Activated naive CD8-positive, alpha-beta T cell treated with anti-CD3 and anti-CD28 coated beads, Interleukin-2, amount 10 ng/mL, durations not matched to agents 7 days and 5 days (primary cell): ENCODE measurements around the gene PRMT1. TPM values are rescaled to one million over a fixed set of nuclear protein-coding genes. Genes with fewer than 3 reads are reported as not detected.

Source experiments
- ATAC-seq: fragments of 150-1000 bp; cut with Tn5 transposase; one replicate; pipeline ENCODE4 v1.10.0; 2021; ENCODE audit warnings: low read depth, moderate library complexity
- POLR2A ChIA-PET: fragments of 350-600 bp; sonication (Branson Sonifier 250); formaldehyde crosslinking; loops from one replicate; lab custom pipeline; 2021; ENCODE audit warnings: antibody characterized with exemption; lab: Charles Lee
- DNase-seq: peaks from one replicate; pipeline ENCODE4 v3.0.0; 2021
- H3K27ac Mint-ChIP-seq: one replicate; pipeline ENCODE4 v1.8.0; 2022; ENCODE audit warnings: mild to moderate bottlenecking, mixed read lengths
- H3K27me3 Mint-ChIP-seq: one replicate; pipeline ENCODE4 v1.8.0; 2022; ENCODE audit warnings: mild to moderate bottlenecking, moderate library complexity, mixed read lengths
- H3K36me3 Mint-ChIP-seq: one replicate; pipeline ENCODE4 v1.8.0; 2021; ENCODE audit warnings: mild to moderate bottlenecking, mixed read lengths
- H3K4me1 Mint-ChIP-seq: one replicate; pipeline ENCODE4 v1.8.0; 2021; ENCODE audit warnings: mixed read lengths
- H3K4me3 Mint-ChIP-seq: one replicate; pipeline ENCODE4 v1.8.0; 2022; ENCODE audit warnings: mild to moderate bottlenecking, moderate library complexity, mixed read lengths
- H3K9me3 Mint-ChIP-seq: one replicate; pipeline ENCODE4 v1.8.0; 2021; ENCODE audit warnings: mixed read lengths
- total RNA-seq, 2 experiments: library from RNA; stranded (reverse); gene quantifications; one replicate each; pipeline ENCODE4 v1.2.3, GENCODE V29; 2021

PRMT1 gene
- total RNA-seq, 2 experiments from 2014 or later, result 118 to 123 TPM

DNA sequence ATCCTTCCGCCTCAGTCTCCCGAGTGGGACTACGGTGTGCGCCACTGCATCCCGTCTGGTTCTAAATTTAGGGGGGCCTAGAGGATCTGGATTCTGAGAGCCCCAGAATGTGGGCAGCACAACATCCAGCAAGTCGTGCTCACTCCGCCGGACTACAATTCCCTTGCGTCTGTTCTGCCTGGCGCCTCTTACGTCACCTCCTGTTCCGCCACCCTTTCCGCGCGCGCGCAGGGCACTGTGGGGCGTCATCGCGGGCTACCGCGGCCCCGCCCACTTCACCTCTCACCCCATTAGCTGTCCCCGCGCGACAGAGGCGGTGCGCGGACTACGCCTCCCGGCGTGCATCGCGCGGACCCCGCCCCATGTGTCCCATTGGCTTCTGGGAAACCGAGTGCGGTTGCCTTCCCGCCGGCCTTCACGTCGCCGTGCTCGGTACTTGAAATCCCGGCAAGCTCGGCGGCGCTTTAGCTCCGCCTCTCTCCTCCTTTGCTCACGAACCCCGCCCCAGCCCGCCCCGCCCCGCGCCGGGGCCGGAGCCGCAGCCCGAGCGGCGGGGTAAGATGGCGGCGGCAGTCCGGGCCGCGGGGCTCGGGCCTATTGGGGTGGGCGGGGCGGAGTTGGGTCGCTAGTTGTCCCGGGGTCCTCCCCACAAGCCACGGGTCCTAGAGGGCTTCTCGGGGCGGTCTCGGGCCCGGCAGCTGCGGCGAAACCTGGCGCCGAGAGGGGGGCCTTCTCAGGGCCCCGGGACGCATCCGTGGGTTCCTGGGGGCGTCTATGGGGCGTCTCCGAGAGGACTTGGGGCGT lies 35.2 kb upstream of the PRMT1 start, which contains the start of gene SCAF1:
Gene SCAF1 (plus strand): TSS at position 522 of the 804 bp plus-strand sequence. CDS start 2,818 bp downstream, outside the sequence.
- Mint-ChIP-seq H3K9me3 (no peaks in the 10 kb centered on the region), H3K4me1 (peaks cover 45% of the 10 kb centered on the region), H3K27ac (peak within 1 kb of the TSS; percentile 98), H3K4me3 (peak within 1 kb of the TSS; percentile 94), H3K36me3 (peaks cover 6% of the 10 kb centered on the region), H3K27me3 (peaks cover 16% of the 10 kb centered on the region)
- DNase-seq (peak; percentile 100), ATAC-seq (peak; percentile 52)
- POLR2A ChIA-PET, result interaction anchor here (0.5 to 6.5 kb wide), 12 partner anchors 11 to 384 kb away, joined by 3 to 68 read pairs (median 4); partner anchors contain the start of genes BCL2L12, FUZ, IRF3 and NOSIP

DNA sequence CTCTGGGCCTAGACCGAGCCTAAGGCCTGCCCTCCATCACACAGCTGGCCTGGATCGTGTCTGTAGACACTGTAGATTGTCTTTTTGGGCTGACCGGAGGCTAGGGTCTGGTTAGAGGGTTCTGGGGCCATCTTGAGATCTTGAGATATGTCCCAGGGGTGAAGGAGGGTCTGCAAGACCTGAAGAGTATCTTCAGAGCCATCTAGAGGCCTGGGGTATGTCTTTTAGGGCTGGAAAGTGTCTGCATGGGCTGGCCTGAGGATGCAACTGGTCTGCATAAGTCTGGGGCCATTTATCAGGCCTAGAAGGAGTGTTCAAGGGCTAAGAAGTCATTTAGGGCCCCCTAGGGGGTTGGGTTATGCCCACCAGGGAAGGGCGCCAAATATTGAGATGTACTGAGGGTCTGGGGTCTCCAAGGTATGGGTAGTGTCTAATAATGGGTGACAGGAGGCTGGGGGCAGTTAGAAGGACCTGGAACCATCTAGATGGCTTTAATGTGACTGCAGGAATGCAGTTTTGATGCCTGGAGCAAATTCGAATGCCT lies 34.5 kb upstream of the PRMT1 start:
- H3K36me3 Mint-ChIP-seq, result peaks cover 6% of the 10 kb centered on the region
- peak overlapping the region; percentile 95 for H3K27ac Mint-ChIP-seq
- H3K4me3 Mint-ChIP-seq, result peak overlapping the region; percentile 94
- ATAC-seq (no peak), DNase-seq (no peak)
- H3K4me1 Mint-ChIP-seq, result peaks cover 45% of the 10 kb centered on the region
- no peaks in the 10 kb centered on the region for H3K9me3 Mint-ChIP-seq
- POLR2A ChIA-PET, result interaction anchor here (0.5 to 6.5 kb wide), 11 partner anchors 11 to 383 kb away, joined by 3 to 68 read pairs (median 4); partner anchors contain the start of genes BCL2L12, FUZ, IRF3 and NOSIP
- H3K27me3 Mint-ChIP-seq, result peaks cover 16% of the 10 kb centered on the region

DNA sequence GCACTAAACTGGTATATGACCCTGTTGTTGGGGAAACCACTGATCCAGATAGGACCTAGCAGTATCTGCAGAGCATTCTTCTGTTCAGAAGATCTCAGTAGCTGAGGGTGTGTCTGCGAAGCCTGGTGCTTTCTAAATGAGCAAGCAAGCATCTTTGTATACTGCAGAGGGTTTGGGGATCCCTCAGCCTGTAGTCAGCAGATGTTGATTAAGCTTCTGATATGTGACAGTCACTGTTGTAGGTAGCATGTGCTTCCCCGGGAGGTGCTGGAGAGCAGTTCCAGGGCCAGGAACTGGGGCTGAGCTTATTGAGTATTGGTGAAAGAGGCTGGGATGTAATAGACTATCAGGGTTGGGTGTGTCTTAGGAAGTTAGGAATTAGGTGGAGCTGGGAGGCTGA lies 33.6 kb upstream of the PRMT1 start:
- peaks cover 6% of the 10 kb centered on the region for H3K36me3 Mint-ChIP-seq
- DNase-seq (no peak), ATAC-seq (no peak)
- no peaks in the 10 kb centered on the region for H3K9me3 Mint-ChIP-seq
- peaks cover 40% of the 10 kb centered on the region for H3K4me1 Mint-ChIP-seq
- POLR2A ChIA-PET, result interaction anchor here (0.6 to 6.5 kb wide), 4 partner anchors 11 to 35 kb away, joined by 3 to 46 read pairs (median 4); partner anchors contain the start of genes BCL2L12 and IRF3
- peaks cover 12% of the 10 kb centered on the region for H3K27me3 Mint-ChIP-seq
- H3K4me3 Mint-ChIP-seq, result peak overlapping the region; percentile 94
- H3K27ac Mint-ChIP-seq, result peak overlapping the region; percentile 7

DNA sequence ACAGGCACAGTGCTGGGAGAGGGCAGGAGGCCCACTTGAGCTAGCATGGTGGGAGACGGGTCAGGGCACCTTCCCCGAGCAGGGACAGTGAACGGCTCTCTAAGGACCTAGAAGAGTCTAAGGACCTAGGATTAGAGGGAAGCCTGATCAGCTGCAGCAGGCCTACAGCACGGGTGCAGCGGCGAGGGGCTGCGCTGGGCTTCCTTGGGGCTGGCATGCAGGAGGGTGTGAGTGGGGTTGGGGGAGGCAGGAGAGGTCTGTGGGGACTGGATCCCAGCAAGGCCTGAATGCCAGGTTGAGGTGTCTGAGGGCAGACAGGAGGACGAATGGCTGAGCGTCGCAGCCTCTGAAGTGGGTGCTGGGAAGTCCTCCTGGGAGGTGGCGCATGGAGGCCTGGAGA lies 31.5 kb upstream of the PRMT1 start:
- H3K4me3 Mint-ChIP-seq, result no peak overlapping the region
- ATAC-seq (no peak), DNase-seq (no peak)
- peaks cover 6% of the 10 kb centered on the region for H3K36me3 Mint-ChIP-seq
- POLR2A ChIA-PET, result interaction anchor here (6.5 kb wide), 1 partner anchor 18 kb away, joined by 46 read pairs; the partner anchor contains the start of genes BCL2L12 and IRF3
- H3K27ac Mint-ChIP-seq, result no peak overlapping the region
- H3K27me3 Mint-ChIP-seq, result no peaks in the 10 kb centered on the region
- H3K4me1 Mint-ChIP-seq, result peaks cover 29% of the 10 kb centered on the region
- H3K9me3 Mint-ChIP-seq, result no peaks in the 10 kb centered on the region

DNA sequence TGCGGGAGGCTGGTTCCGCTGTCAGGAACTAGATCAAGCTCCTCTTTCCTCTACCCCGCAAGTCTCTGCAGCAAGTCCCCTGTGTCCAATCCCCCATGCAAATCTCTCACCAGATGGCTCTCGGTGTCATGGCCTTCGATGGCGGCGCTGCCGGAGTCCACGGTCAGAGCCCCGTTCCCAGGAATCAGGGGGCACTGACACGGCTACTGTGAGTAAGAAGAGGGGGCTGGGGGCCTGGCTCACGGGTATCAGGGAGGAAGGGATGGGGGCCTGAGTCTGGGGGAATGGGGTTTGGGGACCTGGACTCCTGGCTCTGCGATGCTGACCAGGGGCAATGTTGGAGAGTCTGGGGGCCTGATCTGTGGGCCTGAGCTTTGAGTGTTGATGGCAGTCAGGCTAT lies 31.1 kb upstream of the PRMT1 start:
- Mint-ChIP-seq H3K36me3 (peaks cover 7% of the 10 kb centered on the region), H3K27ac (no peak overlapping the region), H3K27me3 (no peaks in the 10 kb centered on the region), H3K4me3 (no peak overlapping the region), H3K4me1 (peaks cover 25% of the 10 kb centered on the region), H3K9me3 (no peaks in the 10 kb centered on the region)
- POLR2A ChIA-PET, result interaction anchor here (6.5 kb wide), 1 partner anchor 18 kb away, joined by 46 read pairs; the partner anchor contains the start of genes BCL2L12 and IRF3
- DNase-seq (no peak), ATAC-seq (no peak)

DNA sequence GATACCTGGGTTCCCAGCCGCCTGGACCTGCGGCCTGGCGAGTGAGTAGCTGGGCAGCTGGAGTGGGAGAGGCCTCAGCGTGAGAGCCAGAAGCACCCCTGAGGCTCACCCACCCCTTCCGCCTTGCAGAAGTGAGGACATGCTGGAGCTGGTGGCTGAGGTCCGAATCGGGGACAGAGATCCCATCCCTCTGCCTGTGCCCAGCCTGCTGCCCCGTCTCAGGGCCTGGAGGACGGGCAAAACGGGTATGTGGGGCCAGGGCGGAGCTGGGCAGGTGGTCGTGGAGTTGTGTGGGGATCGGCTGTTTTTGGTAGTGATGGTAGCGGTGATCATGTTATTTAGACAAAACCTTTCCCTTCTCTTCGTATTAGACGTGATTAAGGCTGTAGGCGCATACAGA lies 30.5 kb upstream of the PRMT1 start:
- Mint-ChIP-seq H3K4me1 (peaks cover 23% of the 10 kb centered on the region), H3K9me3 (no peaks in the 10 kb centered on the region), H3K4me3 (no peak overlapping the region), H3K27me3 (no peaks in the 10 kb centered on the region), H3K36me3 (peaks cover 7% of the 10 kb centered on the region), H3K27ac (no peak overlapping the region)
- POLR2A ChIA-PET, result interaction anchor here (0.5 kb wide), 1 partner anchor 30 kb away, joined by 3 read pairs; no protein-coding TSS in a partner anchor
- ATAC-seq (no peak), DNase-seq (no peak)

DNA sequence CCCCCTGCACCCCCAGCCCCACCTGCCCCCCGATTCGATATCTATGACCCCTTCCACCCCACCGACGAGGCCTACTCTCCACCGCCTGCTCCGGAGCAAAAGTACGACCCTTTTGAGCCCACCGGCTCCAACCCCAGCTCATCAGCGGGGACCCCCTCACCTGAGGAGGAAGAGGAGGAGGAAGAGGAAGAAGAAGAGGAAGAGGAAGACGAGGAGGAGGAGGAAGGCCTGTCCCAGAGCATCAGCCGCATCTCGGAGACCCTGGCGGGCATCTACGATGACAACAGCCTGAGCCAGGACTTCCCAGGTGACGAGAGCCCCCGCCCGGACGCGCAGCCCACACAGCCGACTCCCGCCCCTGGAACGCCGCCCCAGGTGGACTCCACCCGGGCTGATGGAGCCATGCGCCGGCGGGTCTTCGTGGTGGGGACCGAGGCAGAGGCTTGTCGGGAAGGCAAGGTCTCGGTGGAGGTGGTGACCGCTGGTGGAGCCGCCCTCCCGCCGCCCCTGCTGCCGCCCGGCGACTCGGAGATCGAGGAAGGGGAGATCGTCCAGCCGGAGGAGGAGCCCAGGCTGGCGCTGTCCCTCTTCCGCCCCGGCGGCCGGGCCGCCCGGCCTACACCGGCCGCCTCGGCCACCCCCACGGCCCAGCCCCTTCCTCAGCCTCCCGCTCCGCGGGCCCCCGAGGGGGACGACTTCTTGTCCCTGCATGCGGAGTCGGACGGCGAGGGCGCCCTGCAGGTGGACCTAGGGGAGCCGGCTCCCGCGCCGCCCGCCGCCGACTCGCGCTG lies 25.8 kb upstream of the PRMT1 start:
- POLR2A ChIA-PET, result no interaction called here
- Mint-ChIP-seq H3K4me3 (no peak overlapping the region), H3K27me3 (no peaks in the 10 kb centered on the region), H3K27ac (no peak overlapping the region), H3K4me1 (no peaks in the 10 kb centered on the region), H3K9me3 (no peaks in the 10 kb centered on the region), H3K36me3 (peaks cover 2% of the 10 kb centered on the region)
- DNase-seq (no peak), ATAC-seq (no peak)

DNA sequence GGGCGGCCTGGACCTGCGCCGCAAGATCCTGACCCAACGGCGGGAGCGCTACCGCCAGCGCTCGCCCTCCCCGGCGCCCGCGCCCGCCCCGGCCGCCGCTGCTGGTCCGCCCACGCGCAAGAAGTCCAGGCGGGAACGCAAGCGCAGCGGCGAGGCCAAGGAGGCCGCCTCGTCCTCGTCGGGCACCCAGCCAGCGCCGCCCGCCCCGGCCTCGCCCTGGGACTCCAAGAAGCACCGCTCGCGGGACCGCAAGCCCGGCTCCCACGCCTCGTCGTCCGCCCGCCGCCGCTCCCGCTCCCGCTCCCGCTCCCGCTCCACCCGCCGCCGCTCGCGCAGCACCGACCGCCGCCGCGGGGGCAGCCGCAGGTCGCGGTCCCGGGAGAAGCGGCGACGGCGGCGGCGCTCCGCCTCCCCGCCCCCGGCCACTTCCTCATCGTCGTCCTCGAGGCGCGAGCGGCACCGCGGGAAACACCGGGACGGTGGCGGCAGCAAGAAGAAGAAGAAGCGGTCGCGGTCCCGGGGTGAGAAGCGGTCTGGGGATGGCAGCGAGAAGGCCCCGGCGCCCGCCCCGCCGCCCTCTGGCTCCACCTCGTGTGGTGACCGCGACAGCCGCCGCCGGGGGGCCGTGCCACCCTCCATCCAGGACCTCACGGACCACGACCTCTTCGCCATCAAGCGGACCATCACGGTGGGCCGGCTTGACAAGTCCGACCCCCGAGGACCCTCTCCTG lies 25.1 kb upstream of the PRMT1 start:
- H3K4me1 Mint-ChIP-seq, result no peaks in the 10 kb centered on the region
- DNase-seq (no peak), ATAC-seq (no peak)
- POLR2A ChIA-PET, result no interaction called here
- H3K36me3 Mint-ChIP-seq, result peaks cover 5% of the 10 kb centered on the region
- H3K27ac Mint-ChIP-seq, result no peak overlapping the region
- no peaks in the 10 kb centered on the region for H3K27me3 Mint-ChIP-seq
- H3K9me3 Mint-ChIP-seq, result no peaks in the 10 kb centered on the region
- H3K4me3 Mint-ChIP-seq, result no peak overlapping the region

DNA sequence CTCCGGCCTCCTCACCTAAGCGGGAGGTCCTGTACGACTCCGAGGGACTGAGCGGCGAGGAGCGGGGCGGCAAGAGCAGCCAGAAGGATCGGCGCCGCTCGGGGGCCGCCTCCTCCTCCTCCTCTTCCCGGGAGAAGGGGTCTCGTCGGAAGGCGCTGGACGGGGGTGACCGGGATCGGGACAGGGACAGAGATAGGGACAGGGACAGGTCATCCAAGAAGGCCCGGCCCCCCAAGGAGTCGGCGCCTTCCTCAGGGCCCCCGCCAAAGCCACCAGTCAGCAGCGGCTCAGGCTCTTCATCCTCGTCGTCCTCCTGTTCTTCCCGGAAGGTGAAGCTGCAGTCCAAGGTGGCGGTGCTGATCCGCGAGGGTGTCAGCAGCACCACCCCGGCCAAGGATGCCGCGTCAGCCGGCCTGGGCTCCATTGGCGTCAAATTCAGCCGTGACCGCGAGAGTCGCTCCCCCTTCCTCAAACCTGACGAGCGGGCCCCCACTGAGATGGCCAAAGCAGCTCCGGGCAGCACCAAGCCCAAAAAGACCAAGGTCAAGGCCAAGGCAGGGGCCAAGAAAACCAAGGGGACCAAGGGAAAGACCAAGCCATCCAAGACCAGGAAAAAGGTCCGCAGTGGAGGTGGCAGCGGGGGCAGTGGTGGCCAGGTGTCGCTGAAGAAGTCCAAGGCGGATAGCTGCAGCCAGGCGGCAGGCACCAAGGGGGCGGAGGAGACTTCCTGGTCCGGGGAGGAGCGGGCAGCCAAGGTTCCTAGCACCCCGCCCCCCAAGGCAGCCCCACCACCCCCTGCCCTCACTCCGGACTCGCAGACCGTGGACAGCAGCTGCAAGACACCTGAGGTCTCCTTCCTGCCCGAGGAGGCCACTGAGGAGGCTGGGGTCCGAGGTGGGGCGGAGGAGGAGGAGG lies 24.3 kb upstream of the PRMT1 start:
- DNase-seq (no peak), ATAC-seq (no peak)
- no peaks in the 10 kb centered on the region for H3K9me3 Mint-ChIP-seq
- POLR2A ChIA-PET, result interaction anchor here (1.2 kb wide), 1 partner anchor 11 kb away, joined by 4 read pairs; the partner anchor contains the start of gene SCAF1
- peaks cover 8% of the 10 kb centered on the region for H3K36me3 Mint-ChIP-seq
- no peaks in the 10 kb centered on the region for H3K4me1 Mint-ChIP-seq
- H3K4me3 Mint-ChIP-seq, result no peak overlapping the region
- H3K27me3 Mint-ChIP-seq, result no peaks in the 10 kb centered on the region
- H3K27ac Mint-ChIP-seq, result no peak overlapping the region

DNA sequence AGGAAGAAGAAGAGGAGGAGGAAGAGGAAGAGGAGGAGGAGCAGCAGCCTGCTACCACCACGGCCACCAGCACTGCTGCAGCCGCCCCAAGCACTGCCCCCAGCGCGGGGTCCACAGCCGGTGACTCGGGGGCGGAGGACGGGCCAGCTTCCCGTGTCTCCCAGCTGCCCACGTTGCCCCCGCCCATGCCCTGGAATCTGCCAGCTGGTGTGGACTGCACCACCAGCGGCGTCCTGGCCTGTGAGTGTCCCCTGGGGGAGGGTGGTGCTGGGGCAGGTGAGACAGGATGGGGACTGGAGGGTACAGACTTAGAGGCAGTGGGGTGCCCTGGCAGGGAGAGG lies 23.6 kb upstream of the PRMT1 start:
- H3K27ac Mint-ChIP-seq, result no peak overlapping the region
- no peak for ATAC-seq
- no peaks in the 10 kb centered on the region for H3K9me3 Mint-ChIP-seq
- POLR2A ChIA-PET, result interaction anchor here (1.2 to 1.4 kb wide), 2 partner anchors 10 to 12 kb away, joined by 4 read pairs; partner anchors contain the start of gene SCAF1
- no peak overlapping the region for H3K4me3 Mint-ChIP-seq
- H3K4me1 Mint-ChIP-seq, result no peaks in the 10 kb centered on the region
- no peak for DNase-seq
- peaks cover 8% of the 10 kb centered on the region for H3K36me3 Mint-ChIP-seq
- no peaks in the 10 kb centered on the region for H3K27me3 Mint-ChIP-seq

DNA sequence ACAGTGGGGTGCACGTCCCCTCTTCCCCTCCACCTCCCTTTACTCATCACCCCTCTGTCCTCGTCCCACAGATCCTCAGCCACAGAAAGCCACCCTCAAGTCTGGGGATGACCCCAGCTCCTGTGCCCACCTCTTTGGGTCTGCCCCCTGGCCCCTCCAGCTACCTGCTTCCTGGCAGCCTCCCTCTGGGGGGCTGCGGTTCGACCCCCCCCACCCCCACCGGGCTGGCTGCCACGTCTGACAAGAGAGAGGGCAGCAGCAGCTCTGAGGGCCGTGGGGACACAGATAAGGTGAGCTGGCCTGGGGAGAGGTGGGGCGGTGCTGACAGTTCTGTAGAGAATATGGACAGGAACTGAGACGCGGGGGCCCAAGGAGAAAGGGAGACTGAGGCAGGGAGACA lies 22.5 kb upstream of the PRMT1 start:
- no peaks in the 10 kb centered on the region for H3K27me3 Mint-ChIP-seq
- no peak overlapping the region for H3K4me3 Mint-ChIP-seq
- H3K36me3 Mint-ChIP-seq, result peaks cover 8% of the 10 kb centered on the region
- H3K9me3 Mint-ChIP-seq, result no peaks in the 10 kb centered on the region
- DNase-seq (no peak), ATAC-seq (no peak)
- no peaks in the 10 kb centered on the region for H3K4me1 Mint-ChIP-seq
- no peak overlapping the region for H3K27ac Mint-ChIP-seq
- POLR2A ChIA-PET, result interaction anchor here (0.5 to 1.4 kb wide), 3 partner anchors 11 to 953 kb away, joined by 3 to 6 read pairs (median 4); no protein-coding TSS in a partner anchor
